Activated naive CD8-positive, alpha-beta T cell treated with anti-CD3 and anti-CD28 coated beads, Interleukin-2, amount 50 U/mL, for 24 hours (primary cell): Measurements from ENCODE around the gene TREM1.

ENCODE experiments used
- ATAC-seq: fragments of 150-1000 bp; cut with Tn5 transposase; one replicate; pipeline ENCODE4 v1.10.0; 2021
- DNase-seq: peaks from one replicate; pipeline ENCODE4 v3.0.0; 2021
- H3K27ac Mint-ChIP-seq: one replicate; pipeline ENCODE4 v1.8.0; 2021; ENCODE audit warnings: mild to moderate bottlenecking, mixed read lengths
- H3K27me3 Mint-ChIP-seq: one replicate; pipeline ENCODE4 v1.8.0; 2021; ENCODE audit warnings: mixed read lengths
- H3K36me3 Mint-ChIP-seq: one replicate; pipeline ENCODE4 v1.8.0; 2021; ENCODE audit warnings: low read depth, mixed read lengths
- H3K4me1 Mint-ChIP-seq: one replicate; pipeline ENCODE4 v1.8.0; 2021; ENCODE audit warnings: mixed read lengths
- H3K4me3 Mint-ChIP-seq: one replicate; pipeline ENCODE4 v1.8.0; 2021; ENCODE audit warnings: mild to moderate bottlenecking, moderate library complexity, mixed read lengths
- H3K9me3 Mint-ChIP-seq: one replicate; pipeline ENCODE4 v1.8.0; 2021; ENCODE audit warnings: mixed read lengths

The TREM1 gene

GRCh38 chr6:41228096-41228495, 58.4 kb downstream of the TREM1 start, which contains the start of gene TREML4:
Gene TREML4 (plus strand): TSS chr6:41228349. CDS start chr6:41228428, 79 bp downstream.
- no peak within 1 kb of the TSS for H3K4me3 Mint-ChIP-seq
- no peak within 1 kb of the TSS for H3K27ac Mint-ChIP-seq
- no peak for ATAC-seq

GRCh38 chr6:41226752-41227151, 59.7 kb downstream of the TREM1 start:
- Mint-ChIP-seq H3K27ac (no peak overlapping the region), H3K9me3 (no peaks in the 10 kb centered on the region), H3K4me1 (peaks cover 2% of the 10 kb centered on the region), H3K27me3 (no peaks in the 10 kb centered on the region), H3K36me3 (no peaks in the 10 kb centered on the region), H3K4me3 (no peak overlapping the region)
- DNase-seq: no peak
- no peak for ATAC-seq

More at GRCh38 chr6:41228096-41228495, 58.4 kb downstream of the TREM1 start, which contains the start of gene TREML4:
- Mint-ChIP-seq H3K36me3 (no peaks in the 10 kb centered on the region), H3K27me3 (no peaks in the 10 kb centered on the region), H3K9me3 (no peaks in the 10 kb centered on the region), H3K4me1 (no peaks in the 10 kb centered on the region)
- no peak for DNase-seq

- Mint-ChIP-seq H3K9me3 (no peaks in the 10 kb centered on the region), H3K27me3 (no peaks in the 10 kb centered on the region), H3K27ac (no peak overlapping the region), H3K36me3 (no peaks in the 10 kb centered on the region), H3K4me3 (no peak overlapping the region), H3K4me1 (peaks cover 2% of the 10 kb centered on the region)
- DNase-seq: no peak
- no peak for ATAC-seq
These were observed 61.7 kb downstream of the TREM1 start for GRCh38 chr6:41224800-41225199.
